CD14-positive monocyte (primary cell): Measurements from ENCODE around the gene SPC25. TPM values are rescaled to one million over a fixed set of nuclear protein-coding genes. Genes with fewer than 3 reads are reported as not detected.

Experiments
- DNase-seq, 3 donors: peaks; one replicate each; pipeline ENCODE4 v3.0.0-alpha.2; 2011 to 2022
- H2AFZ ChIP-seq: 2 replicates; pipeline ENCODE4 v1.6.0; 2012; ENCODE audit warnings: mild to moderate bottlenecking, low read depth, low read length, inconsistent platforms; ENCODE audit not compliant: insufficient read depth, poor library complexity, severe bottlenecking
- H3K27ac ChIP-seq, 2 donors: 1 replicate in 1 of 2; 2 replicates in 1 of 2; pipeline ENCODE4 v1.5.1; 2012 to 2013; ENCODE audit warnings: low read length in 2 of 2, control low read depth in 1 of 2, inconsistent platforms in 1 of 2, low read depth in 1 of 2, mild to moderate bottlenecking in 1 of 2
- H3K27me3 ChIP-seq, 2 donors: one replicate each; pipeline versions ENCODE4 v1.6.0 to v1.6.1; 2011 to 2013; ENCODE audit warnings: low read length in 2 of 2; ENCODE audit not compliant: control insufficient read depth in 2 of 2, insufficient read depth in 2 of 2
- H3K36me3 ChIP-seq, 2 donors: replicated peaks in 1 of 2; 1 replicate in 1 of 2; 2 replicates in 1 of 2; pipeline versions ENCODE4 v1.5.1 to v1.6.1; 2012 to 2013; ENCODE audit warnings: low read length in 2 of 2, control low read depth in 1 of 2, inconsistent platforms in 1 of 2, mild to moderate bottlenecking in 1 of 2; ENCODE audit not compliant: insufficient read depth in 2 of 2, control insufficient read depth in 1 of 2
- H3K4me1 ChIP-seq, 2 donors: 1 replicate in 1 of 2; 2 replicates in 1 of 2; pipeline versions ENCODE4 v1.5.1 to v1.6.1; 2012 to 2013; ENCODE audit warnings: low read length in 2 of 2, control low read depth in 1 of 2, inconsistent platforms in 1 of 2, mild to moderate bottlenecking in 1 of 2, moderate library complexity in 1 of 2; ENCODE audit not compliant: insufficient read depth in 2 of 2, control insufficient read depth in 1 of 2
- H3K4me2 ChIP-seq: replicated peaks from 2 replicates; pipeline ENCODE3; 2012; ENCODE audit warnings: low read length, moderate library complexity, mild to moderate bottlenecking; ENCODE audit not compliant: poor library complexity, severe bottlenecking; ENCODE audit errors: extremely low read depth
- H3K4me3 ChIP-seq, 3 experiments: fragments of 200-600 bp in 1 of 3; sonication (generic) in 1 of 3; replicated peaks in 1 of 3; 1 replicate in 2 of 3; 2 replicates in 1 of 3; pipeline ENCODE4 v1.5.1; 2011 to 2013; ENCODE audit warnings: low read length in 3 of 3, mild to moderate bottlenecking in 3 of 3, control low read depth in 2 of 3, low read depth in 2 of 3, inconsistent platforms in 1 of 3, moderate library complexity in 1 of 3
- H3K79me2 ChIP-seq: 2 replicates; pipeline ENCODE4 v1.6.0; 2012; ENCODE audit warnings: mild to moderate bottlenecking, control low read depth, inconsistent platforms, low read length, moderate library complexity; ENCODE audit not compliant: insufficient read depth
- H3K9ac ChIP-seq: 2 replicates; pipeline ENCODE4 v1.6.0; 2017; ENCODE audit warnings: low read length, mild to moderate bottlenecking; ENCODE audit not compliant: insufficient read depth, poor library complexity, severe bottlenecking
- H3K9me3 ChIP-seq, 2 donors: replicated peaks in 1 of 2; 1 replicate in 1 of 2; 2 replicates in 1 of 2; pipeline versions ENCODE4 v1.5.1 to v1.6.1; 2012 to 2013; ENCODE audit warnings: low read length in 2 of 2, control low read depth in 1 of 2; ENCODE audit not compliant: control insufficient read depth in 1 of 2, insufficient read depth in 1 of 2
- H4K20me1 ChIP-seq: 2 replicates; pipeline ENCODE4 v1.6.0; 2012; ENCODE audit warnings: mild to moderate bottlenecking, low read length, control low read depth, moderate library complexity; ENCODE audit not compliant: insufficient read depth
- H3K27ac Mint-ChIP-seq, 7 donors: one replicate each; pipeline ENCODE4 v1.8.0; 2020; ENCODE audit warnings: mild to moderate bottlenecking in 7 of 7, mixed read lengths in 7 of 7, moderate library complexity in 6 of 7, inconsistent platforms in 2 of 7
- H3K27me3 Mint-ChIP-seq, 3 donors: one replicate each; pipeline ENCODE4 v1.8.0; 2021 to 2022; ENCODE audit warnings: low read depth in 3 of 3, mild to moderate bottlenecking in 3 of 3, mixed read lengths in 3 of 3, moderate library complexity in 3 of 3, inconsistent platforms in 1 of 3
- H3K36me3 Mint-ChIP-seq, 2 donors: one replicate each; pipeline ENCODE4 v1.8.0; 2020; ENCODE audit warnings: mixed read lengths in 2 of 2, inconsistent platforms in 1 of 2, mild to moderate bottlenecking in 1 of 2
- H3K4me1 Mint-ChIP-seq: one replicate; pipeline ENCODE4 v1.8.0; 2020; ENCODE audit warnings: mild to moderate bottlenecking, mixed read lengths
- H3K4me3 Mint-ChIP-seq, 2 donors: one replicate each; pipeline ENCODE4 v1.8.0; 2020; ENCODE audit warnings: mild to moderate bottlenecking in 2 of 2, mixed read lengths in 2 of 2, moderate library complexity in 1 of 2
- H3K9me3 Mint-ChIP-seq, 7 donors: one replicate each; pipeline ENCODE4 v1.8.0; 2020 to 2022; ENCODE audit warnings: mixed read lengths in 7 of 7, mild to moderate bottlenecking in 6 of 7, moderate library complexity in 6 of 7, inconsistent platforms in 2 of 7
- WGBS: methylation state at CpG from one replicate; pipeline ENCODE4 v1.1.5; 2013; ENCODE audit warnings: missing lambda C conversion rate; ENCODE audit not compliant: insufficient coverage; 5-methylcytosine and 5-hydroxymethylcytosine counted together
- intact Hi-C, 2 donors: fragments of 100-400 bp; cut with micrococcal nuclease; formaldehyde crosslinking; loops; one replicate each; pipeline versions ENCODE4 v1.15.0 to v1.15.1; 2023
- polyA plus RNA-seq, 3 donors: library from polyadenylated mRNA; depleted of rRNA in 1 of 3; unstranded in 2 of 3; stranded (reverse) in 1 of 3; fragments of 300-500 nt in 2 of 3; fragments of >200 nt in 1 of 3; fragmentation: Illumina TruSeq in 2 of 3; gene quantifications; 1 replicate in 2 of 3; 2 replicates in 1 of 3; pipeline ENCODE4 v1.2.3, GENCODE V29; 2012 to 2021
- TF ChIP-seq, protein P1 (sequence below): fragments of 200-600 bp; IDR thresholded peaks from one replicate; pipeline ENCODE4 v1.8.0; 2022; ENCODE audit warnings: antibody characterized with exemption, mild to moderate bottlenecking

SPC25 gene
- polyA plus RNA-seq, 3 donors, result not detected

DNA sequence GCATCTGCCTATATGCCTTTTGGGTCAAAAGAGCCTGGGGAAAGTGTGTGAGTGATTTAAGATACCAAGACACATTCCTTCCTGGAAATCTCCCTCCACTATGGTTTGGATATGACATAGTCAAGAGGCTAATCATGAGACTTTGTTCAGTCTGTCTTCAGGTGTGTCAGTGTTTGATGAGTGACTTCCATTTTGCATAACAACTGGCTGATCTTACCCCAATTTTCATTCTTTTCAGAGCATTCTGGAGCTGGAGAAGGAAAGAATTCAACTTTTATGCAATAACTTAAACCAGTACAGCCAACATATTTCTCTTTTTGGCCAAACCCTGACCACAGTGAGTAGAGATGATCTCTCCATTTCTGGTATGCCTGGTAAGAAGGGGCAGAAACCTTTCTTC, 39.4 kb downstream of the SPC25 start:
- Mint-ChIP-seq H3K27me3 (peaks cover 0 to 2% (median under 1%) of the 10 kb centered on the region in 3 donors), H3K4me3 (no peak overlapping the region), H3K9me3 (peaks cover 0 to 1% (median 0%) of the 10 kb centered on the region in 7 donors), H3K36me3 (peaks cover 26% of the 10 kb centered on the region in 2 donors), H3K27ac (no peak overlapping the region), H3K4me1 (no peaks in the 10 kb centered on the region)
- Histone ChIP-seq H3K9ac (no peak overlapping the region), H3K4me3 (no peak overlapping the region), H4K20me1 (no peaks in the 10 kb centered on the region), H3K27me3 (no peaks in the 10 kb centered on the region), H3K36me3 (peaks cover 4 to 6% of the 10 kb centered on the region in 2 donors), H3K4me1 (no peaks in the 10 kb centered on the region), H3K9me3 (no peaks in the 10 kb centered on the region), H3K79me2 (no peaks in the 10 kb centered on the region), H3K27ac (no peak overlapping the region), H2AFZ (no peak overlapping the region), H3K4me2 (no peak overlapping the region)
- no peak for DNase-seq
- TF ChIP-seq, protein P1, sequence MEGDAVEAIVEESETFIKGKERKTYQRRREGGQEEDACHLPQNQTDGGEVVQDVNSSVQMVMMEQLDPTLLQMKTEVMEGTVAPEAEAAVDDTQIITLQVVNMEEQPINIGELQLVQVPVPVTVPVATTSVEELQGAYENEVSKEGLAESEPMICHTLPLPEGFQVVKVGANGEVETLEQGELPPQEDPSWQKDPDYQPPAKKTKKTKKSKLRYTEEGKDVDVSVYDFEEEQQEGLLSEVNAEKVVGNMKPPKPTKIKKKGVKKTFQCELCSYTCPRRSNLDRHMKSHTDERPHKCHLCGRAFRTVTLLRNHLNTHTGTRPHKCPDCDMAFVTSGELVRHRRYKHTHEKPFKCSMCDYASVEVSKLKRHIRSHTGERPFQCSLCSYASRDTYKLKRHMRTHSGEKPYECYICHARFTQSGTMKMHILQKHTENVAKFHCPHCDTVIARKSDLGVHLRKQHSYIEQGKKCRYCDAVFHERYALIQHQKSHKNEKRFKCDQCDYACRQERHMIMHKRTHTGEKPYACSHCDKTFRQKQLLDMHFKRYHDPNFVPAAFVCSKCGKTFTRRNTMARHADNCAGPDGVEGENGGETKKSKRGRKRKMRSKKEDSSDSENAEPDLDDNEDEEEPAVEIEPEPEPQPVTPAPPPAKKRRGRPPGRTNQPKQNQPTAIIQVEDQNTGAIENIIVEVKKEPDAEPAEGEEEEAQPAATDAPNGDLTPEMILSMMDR, result no peak
- intact Hi-C loops, result no loop called here

- Mint-ChIP-seq H3K9me3 (peaks cover 0 to 1% (median 0%) of the 10 kb centered on the region in 7 donors), H3K4me1 (no peaks in the 10 kb centered on the region), H3K4me3 (no peak overlapping the region), H3K27me3 (peaks cover 4 to 6% (median 4%) of the 10 kb centered on the region in 3 donors), H3K36me3 (peaks cover 19 to 21% of the 10 kb centered on the region in 2 donors), H3K27ac (peak overlapping the region in 1 of 7 donors; percentile 58)
- TF ChIP-seq, protein P1, result no peak
- H3K4me2 ChIP-seq, result no peak overlapping the region
- WGBS, result 17% methylated on average over 1 of the region's 2 CpGs
- no peaks in the 10 kb centered on the region for H3K4me1 ChIP-seq
- H3K4me3 ChIP-seq, result no peak overlapping the region
- H2AFZ ChIP-seq, result no peak overlapping the region
- no peaks in the 10 kb centered on the region for H3K79me2 ChIP-seq
- H3K9ac ChIP-seq, result no peak overlapping the region
- H3K27me3 ChIP-seq, result no peaks in the 10 kb centered on the region
- H3K27ac ChIP-seq, result no peak overlapping the region
- DNase-seq, result no peak
- no peaks in the 10 kb centered on the region for H4K20me1 ChIP-seq
- intact Hi-C loops, result no loop called here
- no peaks in the 10 kb centered on the region for H3K9me3 ChIP-seq
- peaks cover 4 to 6% of the 10 kb centered on the region in 2 donors for H3K36me3 ChIP-seq
Measured at GRCh38 chr2:168849610-168850009, 40.6 kb downstream of the SPC25 start.
